SK-N-SH treated with all-trans-retinoic acid at 6 μM for 48 hours (cell line): Measurements from ENCODE around the gene TTC39B.

Experiments
- ARNTL ChIP-seq: fragments of 450-650 bp; formaldehyde crosslinking; IDR thresholded peaks from 2 replicates; pipeline ENCODE4 v1.5.0; 2020; ENCODE audit warnings: low read depth, mild to moderate bottlenecking, moderate library complexity, borderline replicate concordance
- BACH2 ChIP-seq: fragments of 250-450 bp; sonication (Bioruptor Pico); IDR thresholded peaks from 2 replicates; pipeline ENCODE4 v1.9.0; 2021; ENCODE audit warnings: mild to moderate bottlenecking, borderline replicate concordance
- CSDC2 ChIP-seq: fragments of 250-450 bp; sonication (Bioruptor Pico); IDR thresholded peaks from 2 replicates; pipeline ENCODE4 v1.5.0; 2020; ENCODE audit warnings: mild to moderate bottlenecking, moderate library complexity
- OSR1 ChIP-seq: fragments of 250-450 bp; sonication (Bioruptor Pico); IDR thresholded peaks from 2 replicates; pipeline ENCODE4 v1.8.0; 2022; ENCODE audit warnings: moderate library complexity, mild to moderate bottlenecking, inconsistent platforms
- PPARA ChIP-seq: fragments of 250-450 bp; sonication (Bioruptor Pico); IDR thresholded peaks from 2 replicates; pipeline ENCODE4 v1.5.0; 2020; ENCODE audit warnings: mild to moderate bottlenecking, borderline replicate concordance
- SNAI2 ChIP-seq: fragments of 250-450 bp; sonication (Bioruptor Pico); IDR thresholded peaks from 2 replicates; pipeline ENCODE4 v1.5.0; 2020; ENCODE audit warnings: mild to moderate bottlenecking, moderate library complexity
- TSHZ2 ChIP-seq: fragments of 250-450 bp; sonication (Bioruptor Pico); IDR thresholded peaks from 2 replicates; pipeline ENCODE4 v1.5.0; 2020; ENCODE audit warnings: mild to moderate bottlenecking, moderate library complexity
- ZFP30 ChIP-seq: fragments of 450-650 bp; formaldehyde crosslinking; IDR thresholded peaks from 2 replicates; pipeline ENCODE4 v1.5.0; 2022; ENCODE audit warnings: mild to moderate bottlenecking, moderate library complexity
- ZNF8 ChIP-seq: fragments of 450-650 bp; formaldehyde crosslinking; IDR thresholded peaks from 2 replicates; pipeline ENCODE4 v1.5.0; 2020; ENCODE audit warnings: mild to moderate bottlenecking, moderate library complexity
- TF ChIP-seq, protein P1 (sequence below): fragments of 250-450 bp; sonication (Bioruptor Pico); IDR thresholded peaks from 2 replicates; pipeline ENCODE4 v1.8.0; 2020; ENCODE audit warnings: mild to moderate bottlenecking, moderate library complexity, borderline replicate concordance

DNA sequence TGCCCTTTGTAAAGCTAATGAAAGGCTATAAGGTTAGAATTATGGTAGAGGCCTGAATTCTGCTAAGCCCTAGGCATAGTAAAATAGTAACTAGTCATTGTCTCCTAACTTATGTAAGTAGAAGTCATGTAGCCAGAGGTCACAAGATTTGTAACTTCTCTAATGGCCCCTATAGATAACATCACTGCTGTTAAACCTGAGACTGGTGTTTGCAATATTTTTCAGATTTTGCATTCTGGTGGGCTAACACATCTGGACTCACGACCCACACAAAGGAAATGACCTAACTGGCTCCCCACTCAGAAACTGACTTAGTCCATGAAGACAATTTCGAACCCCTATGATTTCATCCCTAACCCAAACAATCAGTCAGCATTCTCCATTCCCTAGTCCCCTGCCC, 37.2 kb upstream of the TTC39B start:
- TF ChIP-seq SNAI2 (CRISPR knock-in tag) (no peak), CSDC2 (CRISPR knock-in tag) (no peak), TSHZ2 (no peak), ZFP30 (CRISPR knock-in tag) (no peak), ZNF8 (CRISPR knock-in tag) (no peak), BACH2 (CRISPR knock-in tag) (no peak), OSR1 (no peak), PPARA (CRISPR knock-in tag) (no peak), ARNTL (CRISPR knock-in tag) (no peak)
- TF ChIP-seq, protein P1, sequence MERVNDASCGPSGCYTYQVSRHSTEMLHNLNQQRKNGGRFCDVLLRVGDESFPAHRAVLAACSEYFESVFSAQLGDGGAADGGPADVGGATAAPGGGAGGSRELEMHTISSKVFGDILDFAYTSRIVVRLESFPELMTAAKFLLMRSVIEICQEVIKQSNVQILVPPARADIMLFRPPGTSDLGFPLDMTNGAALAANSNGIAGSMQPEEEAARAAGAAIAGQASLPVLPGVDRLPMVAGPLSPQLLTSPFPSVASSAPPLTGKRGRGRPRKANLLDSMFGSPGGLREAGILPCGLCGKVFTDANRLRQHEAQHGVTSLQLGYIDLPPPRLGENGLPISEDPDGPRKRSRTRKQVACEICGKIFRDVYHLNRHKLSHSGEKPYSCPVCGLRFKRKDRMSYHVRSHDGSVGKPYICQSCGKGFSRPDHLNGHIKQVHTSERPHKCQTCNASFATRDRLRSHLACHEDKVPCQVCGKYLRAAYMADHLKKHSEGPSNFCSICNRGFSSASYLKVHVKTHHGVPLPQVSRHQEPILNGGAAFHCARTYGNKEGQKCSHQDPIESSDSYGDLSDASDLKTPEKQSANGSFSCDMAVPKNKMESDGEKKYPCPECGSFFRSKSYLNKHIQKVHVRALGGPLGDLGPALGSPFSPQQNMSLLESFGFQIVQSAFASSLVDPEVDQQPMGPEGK (CRISPR knock-in tag), result no peak
